Activated CD8-positive, alpha-beta memory T cell treated with anti-CD3 and anti-CD28 coated beads, Interleukin-2, amount 50 U/mL, for 24 hours (primary cell): Measurements from ENCODE around the gene GKN1.

Experiments
- DNase-seq: peaks from one replicate; pipeline ENCODE4 v3.0.0-alpha.2; 2020; ENCODE audit errors: extremely low read depth

The GKN1 gene

GRCh38 chr2:69007603-69008002 is 33.2 kb downstream of the GKN1 start:
- no peak for DNase-seq

- no peak for DNase-seq
Observed at GRCh38 chr2:69010437-69011194, 36.2 kb downstream of the GKN1 start.

GRCh38 chr2:69011611-69012157 is 37.2 kb downstream of the GKN1 start:
- DNase-seq: no peak

- DNase-seq: no peak
Observed at GRCh38 chr2:69012310-69013141, 38.1 kb downstream of the GKN1 start.

- DNase-seq: no peak
Observed at GRCh38 chr2:69013142-69013839, 38.9 kb downstream of the GKN1 start, which contains the start of gene ANTXR1. Gene ANTXR1 (plus strand): TSS chr2:69013179. CDS start chr2:69013500, 321 bp downstream.

GRCh38 chr2:69013840-69014821 is 39.7 kb downstream of the GKN1 start:
- DNase-seq: no peak

- no peak for DNase-seq
Observed at GRCh38 chr2:69017080-69017479, 42.6 kb downstream of the GKN1 start.

- DNase-seq: no peak
Observed at GRCh38 chr2:69017835-69018234, 43.4 kb downstream of the GKN1 start.

- no peak for DNase-seq
Observed at GRCh38 chr2:69018678-69019095, 44.3 kb downstream of the GKN1 start.

GRCh38 chr2:69020496-69021426 is 46.3 kb downstream of the GKN1 start:
- no peak for DNase-seq

GRCh38 chr2:69021727-69022126 is 47.3 kb downstream of the GKN1 start:
- no peak for DNase-seq

GRCh38 chr2:69022548-69022947 is 48.1 kb downstream of the GKN1 start:
- DNase-seq: no peak

- no peak for DNase-seq
Observed at GRCh38 chr2:69023236-69023635, 48.8 kb downstream of the GKN1 start.

- DNase-seq: no peak
Observed at GRCh38 chr2:69026026-69026425, 51.6 kb downstream of the GKN1 start.

GRCh38 chr2:69026691-69027459 is 52.4 kb downstream of the GKN1 start:
- no peak for DNase-seq
